Panc1 (cell line): ENCODE results near the gene FLYWCH2. TPM values are rescaled to one million over a fixed set of nuclear protein-coding genes. Genes with fewer than 3 reads are reported as not detected.
A peak's percentile ranks its signal among the peaks of the same experiment; 100 is the strongest.

ENCODE experiments used
- ATAC-seq: fragments of 200-7000 bp; cut with Tn5 transposase; 2 replicates; pipeline ENCODE4 v1.9.1; 2020; ENCODE audit warnings: mild to moderate bottlenecking, moderate library complexity
- BruUV-seq: library from RNA; stranded (reverse); fragments of 400-500 nt; replicated peaks from 2 replicates; lab custom pipeline; 2021; lab: Mats Ljungman, UMichigan
- CTCF ChIA-PET: fragments of 300-600 bp; sonication (Branson Sonifier 250); formaldehyde crosslinking; loops from one replicate; lab custom pipeline; 2022; ENCODE audit warnings: antibody characterized with exemption; lab: Charles Lee
- POLR2A ChIA-PET: fragments of 300-600 bp; sonication (Branson Sonifier 250); formaldehyde crosslinking; loops from one replicate; lab custom pipeline; 2022; ENCODE audit warnings: antibody characterized with exemption; lab: Charles Lee
- DNase-seq: peaks from one replicate; pipeline ENCODE4 v3.0.0-alpha.2; 2010; ENCODE audit warnings: low read depth, low spot score
- H3K27ac ChIP-seq: 2 replicates; pipeline ENCODE4 v1.5.1; 2011; ENCODE audit warnings: mild to moderate bottlenecking, low read length, inconsistent platforms
- H3K27me3 ChIP-seq: fragments of 200-500 bp; sonication (Bioruptor generic); 2 replicates; pipeline ENCODE4 v1.6.0; 2014; ENCODE audit warnings: low read length, inconsistent platforms; ENCODE audit not compliant: control insufficient read depth, insufficient read depth
- H3K36me3 ChIP-seq: fragments of 200-500 bp; sonication (Bioruptor generic); 2 replicates; pipeline ENCODE4 v1.5.1; 2014; ENCODE audit warnings: inconsistent platforms, mild to moderate bottlenecking, low read length, moderate library complexity; ENCODE audit not compliant: control insufficient read depth, insufficient read depth
- H3K4me1 ChIP-seq: 2 replicates; pipeline ENCODE4 v1.5.1; 2011; ENCODE audit warnings: inconsistent platforms, mild to moderate bottlenecking, low read length, moderate library complexity; ENCODE audit not compliant: control insufficient read depth, insufficient read depth
- H3K4me3 ChIP-seq, 2 experiments: 2 replicates each; pipeline ENCODE4 v1.5.1; 2011 to 2012; ENCODE audit warnings: low read depth in 2 of 2, low read length in 2 of 2, mild to moderate bottlenecking in 2 of 2, inconsistent platforms in 1 of 2, moderate library complexity in 1 of 2
- H3K9me3 ChIP-seq: fragments of 200-500 bp; sonication (Bioruptor generic); 2 replicates; pipeline ENCODE4 v1.5.1; 2014; ENCODE audit warnings: low read depth, mild to moderate bottlenecking, inconsistent platforms, low read length, moderate library complexity; ENCODE audit not compliant: control insufficient read depth, insufficient read depth
- CTCF ChIP-seq: fragments of 450-650 bp; IDR thresholded peaks from 2 replicates; pipeline ENCODE4 v1.5.1; 2017; ENCODE audit warnings: mild to moderate bottlenecking
- POLR2AphosphoS5 ChIP-seq: IDR thresholded peaks from 2 replicates; pipeline ENCODE4 v1.6.1; 2012; ENCODE audit warnings: mild to moderate bottlenecking, low read depth, low read length, moderate library complexity
- REST ChIP-seq, 2 experiments: IDR thresholded peaks; 2 replicates each; pipeline ENCODE4 v1.6.1; 2011 to 2012; ENCODE audit warnings: low read depth in 2 of 2, control low read depth in 1 of 2, low read length in 1 of 2, mild to moderate bottlenecking in 1 of 2, moderate library complexity in 1 of 2; ENCODE audit not compliant: insufficient read depth in 1 of 2
- TCF7L2 ChIP-seq: IDR thresholded peaks from 2 replicates; pipeline ENCODE4 v1.6.1; 2011; ENCODE audit warnings: mild to moderate bottlenecking, low read depth, low read length, inconsistent platforms
- in situ Hi-C: cut with HindIII; loops from 2 replicates; pipeline ENCODE4 v1.10.0; 2016; ENCODE audit warnings: low sequenced_read_pairs, low pct_unique_long_range_greater_than_20kb
- intact Hi-C: fragments of 100-400 bp; cut with micrococcal nuclease; formaldehyde crosslinking; loops from one replicate; pipeline ENCODE4 v1.10.0; 2022; ENCODE audit not compliant: unreplicated experiment
- total RNA-seq: library from RNA; stranded (reverse); gene quantifications from one replicate; pipeline ENCODE4 v1.2.1, GENCODE V29; 2021; ENCODE audit not compliant: unreplicated experiment

Gene FLYWCH2
- total RNA-seq, 1 experiment from 2014 or later: 77.3 TPM

DNA sequence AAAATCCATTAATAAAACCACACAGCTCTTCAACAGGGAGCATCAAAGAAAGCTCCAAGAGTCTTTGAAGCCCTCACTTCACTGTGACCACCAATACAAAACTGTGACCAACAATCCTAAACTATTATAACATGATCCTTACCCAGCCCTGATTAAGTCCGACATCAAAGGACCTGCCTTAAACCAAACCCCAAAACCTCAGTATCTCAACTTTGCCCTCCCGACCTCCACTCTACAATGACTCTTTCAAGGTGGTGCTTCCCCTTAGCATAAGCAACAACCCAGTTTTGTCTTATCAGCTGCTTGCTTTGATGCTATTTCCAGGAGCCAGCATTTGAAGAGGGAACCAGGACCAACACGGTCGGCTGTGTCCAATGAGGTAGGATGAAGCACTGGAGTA, 16.6 kb upstream of the FLYWCH2 start:
- H3K4me1 ChIP-seq: peaks cover 12% of the 10 kb centered on the region
- peak overlapping the region; percentile 60 for H3K27ac ChIP-seq
- ChIA-PET POLR2A (no interaction called here), CTCF (no interaction called here)
- in situ Hi-C loops (no loop called here), intact Hi-C loops (no loop called here)
- DNase-seq: no peak
- H3K36me3 ChIP-seq: no peaks in the 10 kb centered on the region
- no peak for ATAC-seq
- no TSS peak for BruUV-seq
- no peaks in the 10 kb centered on the region; the same call in 1 of the 2 replicates for H3K9me3 ChIP-seq
- H3K4me3 ChIP-seq: no peak overlapping the region
- TF ChIP-seq REST (IDR thresholded peaks at IDR 0.05; ENCODE audit: insufficient read depth in 1 of 2, low read depth in 2 of 2, low read length in 1 of 2): no peak
- no peak for TF ChIP-seq POLR2AphosphoS5
- peak; percentile 19; the same call in 1 of the 2 replicates for TF ChIP-seq TCF7L2
- no peak for TF ChIP-seq CTCF
- H3K27me3 ChIP-seq: no peaks in the 10 kb centered on the region

DNA sequence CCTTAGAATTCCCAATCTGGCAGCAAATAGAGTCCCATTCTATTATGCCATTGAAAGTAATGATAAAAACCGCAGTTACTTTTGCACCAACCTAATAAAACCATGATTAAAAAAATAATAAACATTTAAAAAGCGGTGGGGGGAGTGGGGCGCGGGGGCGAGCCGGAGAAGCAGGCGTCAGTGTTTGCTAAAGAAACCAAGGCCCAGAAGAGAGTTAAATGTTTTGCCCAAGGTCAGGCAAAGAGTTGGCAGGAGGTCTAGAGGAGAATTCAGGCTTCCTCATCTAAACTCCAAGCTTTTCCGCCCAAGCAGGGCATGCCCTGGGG, 15.4 kb upstream of the FLYWCH2 start:
- H3K9me3 ChIP-seq: no peaks in the 10 kb centered on the region
- no peak for ATAC-seq
- in situ Hi-C loops: no loop called here
- no peaks in the 10 kb centered on the region for H3K27me3 ChIP-seq
- BruUV-seq: TSS peak; percentile 99
- no peak for DNase-seq
- intact Hi-C loops: no loop called here
- peak overlapping the region; percentile 98 for H3K27ac ChIP-seq
- no peaks in the 10 kb centered on the region for H3K36me3 ChIP-seq
- CTCF ChIA-PET: interaction anchor here (0.6 to 1.8 kb wide), 8 partner anchors 9 to 48 kb away, joined by 3 to 13 read pairs (median 4); partner anchors contain the start of gene FLYWCH2
- H3K4me1 ChIP-seq: peaks cover 12% of the 10 kb centered on the region
- POLR2A ChIA-PET: interaction anchor here (0.9 to 1.0 kb wide), 2 partner anchors 29 to 91 kb away, joined by 3 to 4 read pairs; no protein-coding TSS in a partner anchor
- H3K4me3 ChIP-seq: peak overlapping the region; percentile 53 to 62
- TF ChIP-seq CTCF (no peak), POLR2AphosphoS5 (no peak), TCF7L2 (no peak), REST (IDR thresholded peaks at IDR 0.05; ENCODE audit: insufficient read depth in 1 of 2, low read depth in 2 of 2, low read length in 1 of 2) (no peak)
